Suppressor macrophage treated with lipopolysaccharide for 1 hour (primary cell): ENCODE data around the gene EPHX1.
A peak's percentile ranks its signal among the peaks of the same experiment; 100 is the strongest.
"Not testable (repeated sequence)": the region's sequence is repeated elsewhere in the genome, so short reads cannot be mapped to it uniquely, and the experiment has no call there.

Experiments
- DNase-seq, 3 donors: peaks; one replicate each; pipeline ENCODE4 v3.0.0-alpha.2; 2020 to 2022

Gene EPHX1

DNA sequence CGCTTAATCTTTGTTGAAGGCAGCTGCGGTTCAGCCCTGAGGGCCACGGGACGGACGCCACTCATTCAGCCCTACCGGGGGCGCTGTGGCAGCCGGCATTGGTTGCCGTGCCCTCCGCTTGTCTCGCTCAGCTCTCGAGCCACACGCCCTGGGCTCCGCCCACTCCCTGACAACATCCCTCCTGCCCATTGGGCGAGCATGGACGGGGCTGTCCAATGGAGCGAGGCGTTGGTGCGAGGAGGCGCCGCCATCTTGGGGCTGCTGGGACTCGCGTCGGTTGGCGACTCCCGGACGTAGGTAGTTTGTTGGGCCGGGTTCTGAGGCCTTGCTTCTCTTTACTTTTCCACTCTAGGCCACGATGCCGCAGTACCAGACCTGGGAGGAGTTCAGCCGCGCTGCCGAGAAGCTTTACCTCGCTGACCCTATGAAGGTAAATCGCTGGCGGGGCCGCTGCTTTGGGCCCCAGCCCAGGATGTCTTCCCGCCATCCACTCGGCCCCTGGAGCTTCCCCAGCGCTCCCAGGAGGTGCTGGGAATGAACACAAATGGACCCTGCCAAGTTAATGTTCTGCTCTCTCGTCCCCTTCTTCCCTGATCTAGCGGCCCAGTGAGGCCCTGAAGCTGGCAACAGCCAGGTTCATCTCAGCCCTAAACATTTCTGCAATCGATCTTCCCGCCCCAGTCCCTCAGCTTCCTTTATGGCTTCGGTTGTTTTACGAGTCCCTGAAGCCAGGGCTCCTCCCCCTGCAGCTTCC lies 32.2 kb upstream of the EPHX1 start, which contains the start of gene SRP9:
Gene SRP9, plus strand, starts transcription at position 244 of the 754 bp plus-strand sequence. Its CDS starts 115 bp downstream, at position 359.
- peak; percentile 99 for DNase-seq

DNA sequence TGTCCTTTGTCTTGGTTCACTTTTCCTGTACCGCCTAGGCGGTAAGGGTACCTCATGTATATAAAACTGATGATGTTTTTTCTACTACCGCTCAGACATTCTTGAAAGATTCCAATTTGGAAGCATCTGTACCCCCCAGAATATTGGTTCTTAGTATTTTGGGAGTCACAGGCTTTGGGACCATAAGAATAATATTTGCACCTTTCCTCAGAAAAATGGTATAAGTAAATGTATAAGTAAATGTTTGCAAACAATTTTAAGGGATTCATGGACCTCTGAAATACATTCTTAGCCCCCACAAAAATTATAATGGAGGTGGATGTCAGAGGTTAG lies 31.6 kb upstream of the EPHX1 start:
- DNase-seq, result no peak

- not testable (repeated sequence) for DNase-seq
Observed at GRCh38 chr1:225779165-225779564, 30.8 kb upstream of the EPHX1 start.

GRCh38 chr1:225780134-225780533 lies 29.8 kb upstream of the EPHX1 start:
- no peak for DNase-seq

DNA sequence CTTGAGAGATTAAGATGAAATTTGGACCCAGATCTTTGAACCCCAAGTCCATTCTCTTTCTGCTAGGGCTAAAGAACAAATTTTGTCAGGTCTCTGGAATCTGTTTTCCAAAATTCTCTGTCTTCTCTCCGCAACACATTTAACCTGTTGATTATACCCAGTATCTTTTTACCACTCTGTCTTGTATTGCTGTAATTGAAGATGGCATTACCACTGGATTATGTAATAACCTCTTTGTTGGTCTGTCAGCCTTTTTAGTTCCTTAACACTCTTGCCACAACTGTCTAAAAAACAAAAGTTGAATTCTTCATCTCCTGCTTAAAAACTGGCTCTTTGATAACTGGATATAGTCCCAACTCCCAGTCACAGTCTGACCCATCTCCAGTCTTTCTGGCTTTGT lies 29.3 kb upstream of the EPHX1 start:
- DNase-seq, result peak in 1 of 3 donors; percentile 44

DNA sequence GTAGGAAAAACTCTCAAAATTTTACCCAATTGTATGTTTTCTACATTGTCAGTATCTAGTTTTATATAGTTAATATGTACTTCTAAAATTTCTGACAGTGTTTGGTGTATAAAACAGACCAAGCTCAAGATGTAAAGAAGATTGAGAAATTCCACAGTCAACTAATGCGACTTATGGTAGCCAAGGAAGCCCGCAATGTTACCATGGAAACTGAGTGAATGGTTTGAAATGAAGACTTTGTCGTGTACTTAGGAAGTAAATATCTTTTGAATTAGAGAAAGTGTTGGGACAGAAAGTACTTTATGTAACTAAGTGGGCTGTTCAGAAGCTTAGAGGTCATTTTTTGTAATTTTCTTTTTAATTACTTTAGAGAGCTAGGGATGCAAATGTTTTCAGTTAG lies 20.8 kb upstream of the EPHX1 start:
- DNase-seq, result not testable (repeated sequence)

DNA sequence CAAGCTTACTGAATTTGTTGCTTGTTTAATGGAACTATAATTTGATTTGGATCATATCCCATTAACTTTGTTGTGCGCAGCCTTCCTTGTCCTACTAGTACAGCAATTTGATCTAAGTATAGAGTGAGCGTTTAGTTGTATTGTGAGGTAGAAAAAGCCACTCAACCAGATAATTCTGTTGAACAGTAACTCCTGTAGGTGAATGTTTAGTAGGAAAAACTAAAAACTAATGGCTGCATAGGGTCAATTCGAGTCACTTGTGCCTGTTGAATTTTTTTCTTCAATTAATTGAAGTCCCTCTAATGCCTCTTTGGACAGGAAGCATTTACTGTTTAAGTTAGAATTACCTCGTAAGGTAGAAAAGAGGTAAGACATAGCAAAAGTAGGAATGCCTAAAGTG lies 15.0 kb upstream of the EPHX1 start:
- DNase-seq, result no peak

- not testable (repeated sequence) for DNase-seq
Observed at GRCh38 chr1:225796097-225796496, 13.8 kb upstream of the EPHX1 start.

- not testable (repeated sequence) for DNase-seq
Observed at GRCh38 chr1:225801146-225801545, 8.8 kb upstream of the EPHX1 start.

GRCh38 chr1:225806249-225806648 lies 3.7 kb upstream of the EPHX1 start:
- no peak for DNase-seq

- not testable (repeated sequence) for DNase-seq
Observed at GRCh38 chr1:225806736-225807135, 3.2 kb upstream of the EPHX1 start.

DNA sequence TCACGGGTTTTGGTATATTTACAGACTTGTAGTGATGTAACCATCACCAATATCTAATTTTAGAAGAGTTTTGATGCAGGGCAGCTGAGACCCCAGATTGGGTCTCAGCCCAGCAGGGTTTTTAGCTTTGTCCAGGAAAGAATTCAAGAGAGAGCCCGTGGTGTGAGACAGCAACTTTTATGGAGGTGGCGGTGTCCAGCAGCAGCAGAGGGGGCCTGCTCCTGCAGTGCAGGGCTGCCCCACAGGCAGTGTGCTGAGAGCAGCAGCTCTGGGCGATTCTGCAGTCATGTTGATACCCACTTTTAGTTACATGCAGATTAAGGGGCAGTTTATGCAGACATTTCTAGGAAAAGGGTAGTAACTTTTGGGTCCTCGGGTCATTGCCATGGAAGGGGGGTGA lies 1.8 kb upstream of the EPHX1 start:
- peak in 1 of 3 donors; percentile 8 for DNase-seq

DNA sequence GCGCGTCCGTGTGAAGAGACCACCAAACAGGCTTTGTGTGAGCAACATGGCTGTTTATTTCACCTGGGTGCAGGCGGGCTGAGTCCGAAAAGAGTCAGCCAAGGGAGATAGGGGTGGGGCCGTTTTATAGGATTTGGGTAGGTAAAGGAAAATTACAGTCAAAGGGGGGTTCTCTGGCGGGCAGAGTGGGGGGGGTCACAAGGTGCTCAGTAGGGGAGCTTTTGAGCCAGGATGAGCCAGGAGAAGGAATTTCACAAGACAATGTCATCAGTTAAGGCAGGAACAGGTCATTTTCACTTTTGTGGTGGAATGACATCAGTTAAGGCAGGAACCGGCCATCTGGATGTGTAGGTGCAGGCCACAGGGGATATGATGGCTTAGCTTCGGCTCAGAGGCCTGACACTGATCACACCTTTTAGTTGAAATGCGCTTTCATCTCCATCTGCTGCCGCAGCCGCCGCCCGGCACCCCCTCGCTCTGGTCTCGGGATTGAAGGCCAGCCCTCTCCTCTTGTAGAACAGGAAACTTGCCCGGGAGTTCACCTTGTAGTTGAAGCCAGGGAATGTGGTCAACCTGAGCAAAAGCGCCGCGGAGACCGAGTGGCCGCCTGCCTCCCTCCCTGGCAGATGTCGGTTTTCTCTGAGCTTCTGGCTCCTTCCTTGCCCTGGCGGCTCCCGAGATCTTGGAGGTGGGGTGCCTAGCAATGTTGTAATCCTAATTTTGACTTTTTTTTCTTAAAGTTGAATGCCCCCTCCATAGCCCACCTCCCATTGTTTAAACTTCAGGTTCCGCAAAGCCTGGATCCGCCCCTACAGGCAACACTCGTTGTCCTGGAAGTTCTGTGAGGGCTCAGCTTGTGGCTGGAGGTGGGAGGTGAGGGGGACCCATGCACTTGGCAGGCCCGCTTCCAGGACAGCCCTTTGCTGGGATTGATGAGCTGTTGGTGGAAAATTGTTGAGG lies 935 bp downstream of the EPHX1 start:
- peak; percentile 16 to 28 (median 22) for DNase-seq

DNA sequence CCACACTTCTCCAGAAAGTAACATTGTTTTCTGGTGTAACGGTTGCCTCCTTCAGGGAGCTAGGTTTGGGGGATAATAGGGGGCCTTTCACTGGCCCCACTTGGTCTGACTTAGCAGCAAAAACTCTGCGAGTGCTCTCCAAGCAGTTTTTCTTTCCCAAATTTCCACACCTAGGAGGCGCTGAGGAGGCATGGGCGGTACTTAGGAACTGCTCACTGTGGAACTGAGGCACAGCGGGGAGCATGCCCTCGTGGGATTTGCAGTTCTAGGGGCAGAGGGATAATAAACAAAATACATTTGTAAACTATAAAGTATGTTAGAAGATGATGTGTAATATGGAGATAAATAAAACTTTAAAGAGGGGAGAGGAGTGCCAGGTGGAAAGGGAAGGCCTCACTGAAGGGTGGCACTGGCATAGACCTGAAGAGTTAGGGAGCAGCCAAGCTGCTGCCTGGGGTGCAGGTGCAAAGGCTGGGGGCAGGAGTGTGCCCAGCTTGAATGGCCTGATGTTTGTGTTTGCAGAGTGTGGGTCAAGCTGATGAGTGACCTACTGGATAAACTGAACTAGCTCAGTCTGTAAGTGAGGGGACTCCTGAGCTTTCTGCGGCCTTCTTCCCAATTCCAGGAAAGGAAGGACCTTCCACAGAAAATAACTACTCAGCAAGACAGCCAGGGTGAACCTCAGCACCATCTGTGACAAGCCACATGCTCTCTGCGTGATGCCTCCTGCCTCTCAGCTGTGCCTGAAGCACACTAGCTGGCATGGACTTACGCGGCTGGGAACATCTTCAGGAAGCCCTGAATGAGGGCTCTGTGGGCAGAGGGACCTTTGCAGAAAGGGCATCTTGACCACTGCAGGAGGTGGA lies 1.9 kb downstream of the EPHX1 start:
- peak in 2 of 3 donors; percentile 17 to 19 for DNase-seq

- peak in 1 of 3 donors; percentile 15 for DNase-seq
Observed at GRCh38 chr1:225812488-225813213, 2.7 kb downstream of the EPHX1 start.

GRCh38 chr1:225813214-225813964 lies 3.5 kb downstream of the EPHX1 start:
- peak; percentile 67 to 80 (median 80) for DNase-seq

- DNase-seq, result peak in 1 of 3 donors; percentile 9
Observed at GRCh38 chr1:225814381-225814780, 4.5 kb downstream of the EPHX1 start.

DNA sequence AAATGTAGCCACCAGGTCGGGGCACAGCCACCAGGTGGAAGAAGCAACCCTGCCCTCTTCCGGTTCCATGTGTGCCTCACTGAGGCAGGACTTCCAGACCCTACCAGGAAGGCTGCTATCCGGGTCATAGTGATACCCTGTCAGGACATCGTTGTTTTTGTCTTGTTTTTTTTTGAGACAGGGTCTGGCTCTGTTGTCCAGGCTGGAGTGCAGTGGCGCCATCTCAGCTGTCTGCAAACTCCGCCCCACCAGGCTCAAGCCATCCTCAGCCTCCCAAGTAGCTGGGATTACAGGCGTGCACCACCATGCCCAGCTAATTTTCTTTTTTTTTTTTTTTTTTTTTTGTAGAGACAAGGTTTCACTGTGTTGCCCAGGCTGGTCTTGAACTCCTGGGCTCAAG lies 5.2 kb downstream of the EPHX1 start:
- DNase-seq, result not testable (repeated sequence)

GRCh38 chr1:225815526-225816178 lies 5.7 kb downstream of the EPHX1 start:
- peak in 1 of 3 donors; percentile 7 for DNase-seq
